ENCODE results near the gene JAKMIP1.

DNA sequence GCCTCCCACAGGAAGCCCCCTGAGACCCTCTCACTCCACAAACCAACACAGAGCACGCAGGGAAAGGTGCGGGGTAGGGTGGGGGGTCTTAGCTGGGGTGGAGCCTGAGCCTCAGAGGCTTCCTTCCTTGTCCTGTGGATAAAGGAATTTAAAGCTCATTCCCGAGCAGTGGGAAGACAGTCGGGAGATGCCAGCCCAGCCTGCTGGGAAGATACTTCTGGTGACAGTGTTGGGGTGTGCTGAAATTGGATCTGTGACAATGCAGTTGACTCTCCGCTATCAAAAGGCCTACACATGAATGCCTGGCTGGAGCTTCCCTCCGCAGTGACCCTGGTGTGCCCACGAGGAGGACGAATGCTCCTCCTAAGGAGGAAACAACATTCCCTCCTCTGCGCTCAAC lies 45.5 kb downstream of the JAKMIP1 start:
- no peak for TF ChIP-seq SUZ12 (IDR thresholded peaks at IDR 0.05)
- no peak for TF ChIP-seq TARDBP (IDR thresholded peaks at IDR 0.05)
- TF ChIP-seq HDGF (IDR thresholded peaks at IDR 0.05; ENCODE audit: borderline replicate concordance): no peak
- no peak for TF ChIP-seq ZNF384 (IDR thresholded peaks at IDR 0.05)
